Effector memory CD8-positive, alpha-beta T cell (primary cell): ENCODE measurements around the gene CDK9.
"Not testable (repeated sequence)": the region's sequence is repeated elsewhere in the genome, so short reads cannot be mapped to it uniquely, and the experiment has no call there.

ENCODE experiments used
- ATAC-seq: fragments of 150-1000 bp; cut with Tn5 transposase; replicated peaks from 2 replicates; pipeline ENCODE4 v1.10.0; 2021; ENCODE audit warnings: mild to moderate bottlenecking, moderate library complexity
- DNase-seq, 3 experiments: peaks; one replicate each; pipeline ENCODE4 v3.0.0; 2021
- H3K27ac Mint-ChIP-seq, 2 donors: one replicate each; pipeline ENCODE4 v1.8.0; 2022; ENCODE audit warnings: mild to moderate bottlenecking in 2 of 2, mixed read lengths in 2 of 2, moderate library complexity in 2 of 2
- H3K27me3 Mint-ChIP-seq, 2 donors: one replicate each; pipeline ENCODE4 v1.8.0; 2022; ENCODE audit warnings: mixed read lengths in 2 of 2
- H3K36me3 Mint-ChIP-seq: one replicate; pipeline ENCODE4 v1.8.0; 2022; ENCODE audit warnings: mild to moderate bottlenecking, moderate library complexity, mixed read lengths; ENCODE audit not compliant: insufficient read depth
- H3K4me1 Mint-ChIP-seq, 2 donors: one replicate each; pipeline ENCODE4 v1.8.0; 2022; ENCODE audit warnings: low read depth in 2 of 2, mixed read lengths in 2 of 2
- H3K4me3 Mint-ChIP-seq, 2 donors: one replicate each; pipeline ENCODE4 v1.8.0; 2022; ENCODE audit warnings: mild to moderate bottlenecking in 2 of 2, mixed read lengths in 2 of 2, moderate library complexity in 2 of 2
- H3K9me3 Mint-ChIP-seq, 2 donors: one replicate each; pipeline ENCODE4 v1.8.0; 2022; ENCODE audit warnings: mixed read lengths in 2 of 2

The CDK9 gene

GRCh38 chr9:127779136-127779981, 6.5 kb upstream of the CDK9 start:
- peaks cover 34% of the 10 kb centered on the region for H3K36me3 Mint-ChIP-seq
- H3K9me3 Mint-ChIP-seq = no peaks in the 10 kb centered on the region
- peak overlapping the region; percentile 89 to 94 for H3K27ac Mint-ChIP-seq
- no peaks in the 10 kb centered on the region for H3K27me3 Mint-ChIP-seq
- DNase-seq (peak in 2 of 3 experiments; percentile 41 to 49), ATAC-seq (peak; percentile 47)
- peak overlapping the region; percentile 92 to 97 for H3K4me3 Mint-ChIP-seq
- H3K4me1 Mint-ChIP-seq = peaks cover 54 to 64% of the 10 kb centered on the region in 2 donors

DNA sequence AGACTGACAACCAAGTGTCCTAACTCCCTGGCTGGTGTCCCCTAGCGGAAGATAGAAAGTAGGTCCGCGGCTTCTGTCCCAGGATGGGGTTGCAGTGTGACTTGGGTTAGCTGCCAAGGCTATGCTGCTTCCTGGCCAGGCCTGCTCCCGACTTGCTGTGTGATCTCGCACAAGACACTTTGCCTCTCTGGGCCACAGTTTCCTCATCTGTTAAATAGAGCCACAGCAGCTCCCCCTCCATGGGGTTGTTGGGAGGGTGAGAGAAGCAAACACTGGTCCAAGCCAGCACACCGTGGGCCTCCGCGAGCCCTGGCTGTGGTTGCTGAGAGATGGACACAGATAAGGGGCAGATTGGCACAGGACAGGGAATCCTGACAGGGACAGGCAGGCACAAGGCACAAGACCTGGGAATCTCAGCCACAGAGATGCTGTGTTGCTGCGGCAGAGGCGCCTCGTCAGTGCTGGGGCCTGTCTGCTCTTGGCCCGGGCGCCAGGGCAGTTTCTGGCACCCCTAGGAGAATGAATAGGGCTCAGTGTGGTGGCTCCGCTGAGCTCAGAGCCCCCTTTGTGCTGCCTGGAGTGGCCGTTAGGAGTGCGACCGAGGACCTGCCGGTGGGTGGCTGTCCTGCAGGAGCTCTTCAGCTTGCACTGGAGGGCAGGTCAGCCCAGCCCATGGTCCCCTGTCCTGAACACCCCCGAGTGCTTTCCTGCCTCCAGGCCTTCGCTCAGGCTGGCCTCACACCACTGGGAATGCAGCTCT, 5.5 kb upstream of the CDK9 start:
- no peaks in the 10 kb centered on the region for H3K27me3 Mint-ChIP-seq
- peaks cover 55 to 64% of the 10 kb centered on the region in 2 donors for H3K4me1 Mint-ChIP-seq
- peak overlapping the region; percentile 92 to 97 for H3K4me3 Mint-ChIP-seq
- ATAC-seq (no peak), DNase-seq (no peak)
- H3K36me3 Mint-ChIP-seq = peaks cover 34% of the 10 kb centered on the region
- H3K27ac Mint-ChIP-seq = peak overlapping the region; percentile 89 to 94
- H3K9me3 Mint-ChIP-seq = no peaks in the 10 kb centered on the region

DNA sequence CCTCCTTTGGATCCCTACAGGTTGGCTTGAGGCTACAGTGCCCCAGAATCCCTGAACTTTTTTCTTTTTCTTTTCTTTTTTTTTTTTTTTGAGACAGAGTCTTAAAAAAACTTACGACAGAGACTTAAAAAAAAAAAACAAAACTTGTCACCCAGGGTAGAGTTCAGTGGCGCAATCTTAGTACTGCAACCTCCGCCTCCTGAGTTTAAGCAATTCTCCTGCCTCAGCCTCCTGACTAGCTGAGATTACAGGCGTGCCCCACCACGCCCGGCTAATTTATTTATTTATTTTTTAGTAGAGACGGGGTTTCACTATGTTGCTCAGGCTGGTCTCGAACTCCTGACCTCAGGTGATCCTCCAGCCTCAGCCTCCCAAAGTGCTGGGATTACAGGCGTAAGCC, 4.9 kb upstream of the CDK9 start:
- DNase-seq, ATAC-seq, H3K9me3 Mint-ChIP-seq, H3K27me3 Mint-ChIP-seq: not testable (repeated sequence)
- Mint-ChIP-seq H3K4me1 (peaks cover 55 to 64% of the 10 kb centered on the region in 2 donors), H3K27ac (peak overlapping the region; percentile 88 to 89), H3K4me3 (peak overlapping the region; percentile 67 to 92), H3K36me3 (peaks cover 36% of the 10 kb centered on the region)

DNA sequence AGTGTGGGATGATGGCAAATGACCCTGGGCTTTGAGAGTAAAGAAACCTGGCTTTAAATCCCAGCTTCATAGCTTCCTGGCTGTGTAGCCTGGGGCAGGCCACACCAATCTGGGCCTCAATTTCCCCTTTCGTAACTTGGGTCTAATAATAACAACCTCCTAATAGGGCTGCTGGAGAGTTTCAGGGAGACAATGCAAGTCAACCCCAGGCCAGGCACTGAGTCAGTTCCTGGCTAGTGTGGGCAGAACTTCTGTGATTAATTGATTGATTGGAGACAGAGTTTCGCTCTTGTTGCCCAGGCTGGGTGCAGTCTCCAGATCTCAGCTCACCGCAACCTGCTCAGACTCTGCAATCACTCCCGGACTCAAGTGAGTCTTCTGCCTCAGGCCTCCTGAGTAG, 4.0 kb upstream of the CDK9 start:
- no peaks in the 10 kb centered on the region for H3K27me3 Mint-ChIP-seq
- peak overlapping the region; percentile 60 to 92 for H3K4me3 Mint-ChIP-seq
- peaks cover 38% of the 10 kb centered on the region for H3K36me3 Mint-ChIP-seq
- ATAC-seq (no peak), DNase-seq (no peak)
- H3K4me1 Mint-ChIP-seq = peaks cover 54 to 60% of the 10 kb centered on the region in 2 donors
- peak overlapping the region; percentile 88 to 89 for H3K27ac Mint-ChIP-seq
- no peaks in the 10 kb centered on the region for H3K9me3 Mint-ChIP-seq

DNA sequence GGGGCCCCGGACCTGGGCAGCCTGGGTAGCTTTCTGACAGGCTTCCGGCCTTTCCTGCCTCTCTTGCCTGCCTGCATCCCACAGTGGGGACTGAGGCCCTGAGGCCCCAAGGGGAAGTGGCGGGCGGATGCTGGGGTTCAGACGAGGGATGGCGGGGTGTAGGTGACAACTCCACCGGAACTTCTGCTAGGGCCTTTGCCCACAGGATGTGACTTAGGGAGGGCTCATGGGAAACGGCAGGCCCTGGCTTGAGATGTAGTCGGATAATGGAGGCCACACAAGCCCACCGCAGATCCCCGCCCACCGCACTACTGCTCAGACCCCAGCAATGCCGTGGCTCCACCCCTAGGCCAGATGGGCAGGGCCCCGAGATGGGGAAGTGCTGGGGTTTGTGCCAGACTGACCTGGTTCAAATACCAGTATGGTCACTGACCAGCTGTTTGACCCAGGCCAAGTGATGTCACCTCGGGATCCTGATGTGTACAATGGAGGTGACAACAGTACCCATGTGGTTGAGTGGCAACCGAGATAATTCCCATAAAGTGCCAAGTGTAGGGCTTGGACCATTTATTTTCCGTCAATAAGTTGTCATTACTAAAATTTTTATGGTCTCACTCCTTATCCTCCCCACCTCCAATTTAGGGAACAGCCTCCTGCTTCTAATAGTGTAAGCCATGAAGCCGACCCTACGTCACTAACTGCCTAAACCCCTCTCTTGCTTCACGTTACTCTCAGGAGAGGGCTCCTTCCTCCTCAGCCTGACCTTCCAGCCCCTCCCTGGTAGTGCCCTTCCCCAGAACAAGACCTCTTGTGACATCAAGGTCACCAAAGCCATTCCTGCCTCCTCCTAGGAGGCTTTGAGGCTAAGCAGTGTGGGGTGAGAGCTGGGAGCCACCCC, 2.5 kb upstream of the CDK9 start:
- no peaks in the 10 kb centered on the region for H3K9me3 Mint-ChIP-seq
- peaks cover 57 to 60% of the 10 kb centered on the region in 2 donors for H3K4me1 Mint-ChIP-seq
- peak overlapping the region; percentile 75 to 80 for H3K4me3 Mint-ChIP-seq
- ATAC-seq (peak; percentile 56), DNase-seq (peak; percentile 81 to 84 (median 84))
- H3K27ac Mint-ChIP-seq = peak overlapping the region; percentile 95 to 98
- H3K36me3 Mint-ChIP-seq = peaks cover 47% of the 10 kb centered on the region
- H3K27me3 Mint-ChIP-seq = no peaks in the 10 kb centered on the region

GRCh38 chr9:127785023-127785932, 556 bp upstream of the CDK9 start:
- peaks cover 49 to 50% of the 10 kb centered on the region in 2 donors for H3K4me1 Mint-ChIP-seq
- H3K4me3 Mint-ChIP-seq = peak overlapping the region; percentile 88 to 91
- H3K27ac Mint-ChIP-seq = peak overlapping the region; percentile 95 to 98
- ATAC-seq = peak; percentile 44
- no peaks in the 10 kb centered on the region for H3K27me3 Mint-ChIP-seq
- DNase-seq = peak; percentile 90 to 92 (median 91)
- H3K36me3 Mint-ChIP-seq = peaks cover 64% of the 10 kb centered on the region
- no peaks in the 10 kb centered on the region for H3K9me3 Mint-ChIP-seq

DNA sequence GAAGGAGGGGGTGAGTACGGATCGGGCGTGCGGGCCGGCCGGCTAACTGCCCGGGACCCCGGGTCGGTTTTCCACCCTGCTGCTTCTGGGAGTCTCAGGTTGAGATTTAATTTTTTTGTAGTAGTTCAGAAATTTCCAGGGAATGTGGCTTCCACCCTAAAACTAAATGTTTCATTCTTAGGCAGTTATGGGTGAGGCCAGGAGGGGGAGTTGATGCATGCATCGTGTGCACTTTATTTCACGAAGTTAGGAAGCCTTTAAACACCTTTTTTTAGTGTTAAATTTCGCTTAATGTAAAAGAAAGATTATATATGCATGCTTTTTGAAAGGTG, 905 bp downstream of the CDK9 start:
- DNase-seq = no peak
- no peaks in the 10 kb centered on the region for H3K27me3 Mint-ChIP-seq
- H3K36me3 Mint-ChIP-seq = peaks cover 75% of the 10 kb centered on the region
- H3K4me3 Mint-ChIP-seq = peak overlapping the region; percentile 88 to 91
- peak overlapping the region; percentile 77 to 93 for H3K27ac Mint-ChIP-seq
- no peak for ATAC-seq
- H3K4me1 Mint-ChIP-seq = peaks cover 46% of the 10 kb centered on the region in 2 donors
- no peaks in the 10 kb centered on the region for H3K9me3 Mint-ChIP-seq

DNA sequence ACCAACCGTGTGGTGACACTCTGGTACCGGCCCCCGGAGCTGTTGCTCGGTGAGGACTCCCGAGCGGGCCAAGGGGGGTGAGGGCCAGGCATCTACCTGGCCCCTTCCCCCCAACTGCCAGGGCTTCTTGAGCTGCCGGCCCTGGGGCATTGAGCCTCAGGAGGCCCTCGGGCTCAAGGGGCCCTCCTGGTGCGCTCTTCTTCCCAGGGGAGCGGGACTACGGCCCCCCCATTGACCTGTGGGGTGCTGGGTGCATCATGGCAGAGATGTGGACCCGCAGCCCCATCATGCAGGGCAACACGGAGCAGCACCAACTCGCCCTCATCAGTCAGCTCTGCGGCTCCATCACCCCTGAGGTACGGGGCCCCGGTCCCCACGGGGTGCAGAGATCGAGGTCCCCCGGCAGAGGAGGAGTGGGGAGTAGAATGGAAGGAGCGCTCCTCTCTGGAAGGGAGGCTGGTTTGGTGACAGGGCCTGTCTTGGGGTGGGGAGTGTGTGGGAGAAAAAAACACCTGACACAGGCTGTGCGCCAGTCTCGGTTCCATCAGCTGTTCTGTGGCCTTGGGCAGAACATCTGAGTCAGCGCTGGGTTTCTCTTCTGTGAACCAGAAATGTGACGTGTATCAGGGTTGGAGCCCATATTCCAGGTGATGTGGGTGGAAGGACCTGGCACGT, 2.6 kb downstream of the CDK9 start:
- DNase-seq (no peak), ATAC-seq (no peak)
- H3K27ac Mint-ChIP-seq = peak overlapping the region in 1 of 2 donors; percentile 93
- peaks cover 84% of the 10 kb centered on the region for H3K36me3 Mint-ChIP-seq
- H3K9me3 Mint-ChIP-seq = no peaks in the 10 kb centered on the region
- peaks cover 31 to 33% of the 10 kb centered on the region in 2 donors for H3K4me1 Mint-ChIP-seq
- no peak overlapping the region for H3K4me3 Mint-ChIP-seq
- H3K27me3 Mint-ChIP-seq = no peaks in the 10 kb centered on the region

GRCh38 chr9:127789179-127789578, 3.3 kb downstream of the CDK9 start:
- peaks cover 24 to 26% of the 10 kb centered on the region in 2 donors for H3K4me1 Mint-ChIP-seq
- peak overlapping the region in 1 of 2 donors; percentile 93 for H3K27ac Mint-ChIP-seq
- DNase-seq (no peak), ATAC-seq (no peak)
- H3K36me3 Mint-ChIP-seq = peaks cover 88% of the 10 kb centered on the region
- no peaks in the 10 kb centered on the region for H3K9me3 Mint-ChIP-seq
- H3K4me3 Mint-ChIP-seq = no peak overlapping the region
- no peaks in the 10 kb centered on the region for H3K27me3 Mint-ChIP-seq

DNA sequence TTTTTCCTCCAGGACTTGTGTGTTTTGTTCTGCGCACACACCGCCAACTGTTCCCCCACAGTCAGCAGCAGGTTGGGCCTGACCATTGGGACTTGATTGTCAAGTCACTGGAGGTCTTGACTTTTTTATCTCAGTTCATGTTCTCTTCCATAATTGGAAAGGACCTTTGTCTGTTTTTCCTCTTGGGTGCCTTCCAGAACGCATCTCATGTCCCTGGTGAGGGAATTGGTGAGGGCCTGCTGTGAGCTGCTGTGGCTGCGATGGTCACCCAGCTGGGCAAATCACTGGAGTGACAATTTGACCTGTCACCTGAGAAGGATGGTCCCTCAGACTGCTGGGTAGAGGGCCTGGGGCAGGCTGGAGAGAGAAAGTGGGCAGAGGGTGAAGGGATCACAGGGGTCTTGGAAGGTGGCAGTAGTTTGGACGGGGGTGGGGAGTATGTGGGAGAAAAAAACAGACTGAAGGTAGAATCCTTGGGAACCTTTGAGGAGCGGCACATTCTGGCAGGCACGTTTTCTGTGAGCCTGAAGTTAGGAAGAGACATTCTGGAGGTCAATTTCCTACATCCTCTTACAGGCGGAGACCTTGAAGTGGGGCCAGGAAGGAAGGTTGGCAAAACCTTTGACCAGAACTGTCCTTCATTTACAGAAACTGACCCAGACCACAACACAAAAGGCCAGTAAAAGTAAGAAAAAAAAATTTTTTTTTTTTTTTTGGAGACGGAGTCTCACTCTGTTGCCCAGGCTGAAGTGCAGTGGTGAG, 4.4 kb downstream of the CDK9 start:
- Mint-ChIP-seq H3K27me3 (no peaks in the 10 kb centered on the region), H3K4me1 (peaks cover 20 to 21% of the 10 kb centered on the region in 2 donors), H3K4me3 (no peak overlapping the region), H3K36me3 (peaks cover 82% of the 10 kb centered on the region), H3K27ac (peak overlapping the region in 1 of 2 donors; percentile 54), H3K9me3 (no peaks in the 10 kb centered on the region)
- no peak for ATAC-seq
- no peak for DNase-seq

DNA sequence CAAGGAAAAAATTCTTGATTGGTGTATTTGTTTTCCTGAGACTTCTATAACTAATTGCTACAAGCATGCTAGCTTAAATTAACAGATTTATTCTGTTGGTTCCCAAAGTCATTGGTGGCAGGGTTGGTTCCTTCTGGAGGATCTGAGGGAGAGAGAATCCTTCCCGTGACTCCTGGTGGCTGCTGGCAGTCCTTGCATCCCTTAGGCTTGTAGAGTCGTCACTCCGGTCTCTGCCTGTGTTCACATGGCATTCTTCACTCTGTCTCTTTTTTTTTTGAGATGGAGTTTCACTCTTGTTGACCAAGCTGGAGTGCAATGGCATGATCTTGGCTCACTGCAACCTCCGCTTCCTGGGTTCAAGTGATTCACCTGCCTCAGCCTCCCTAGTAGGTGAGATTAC, 5.3 kb downstream of the CDK9 start:
- Mint-ChIP-seq H3K4me3 (no peak overlapping the region), H3K4me1 (peaks cover 22 to 24% of the 10 kb centered on the region in 2 donors), H3K27ac (no peak overlapping the region), H3K36me3 (peaks cover 79% of the 10 kb centered on the region), H3K27me3 (no peaks in the 10 kb centered on the region), H3K9me3 (no peaks in the 10 kb centered on the region)
- DNase-seq (no peak), ATAC-seq (no peak)
